ENCODE data around the gene ELF5. TPM values are rescaled to one million over a fixed set of nuclear protein-coding genes. Genes with fewer than 3 reads are reported as not detected.

The ELF5 gene
- total and polyA plus RNA-seq, 4 donors = 0.06 to 0.37 (median 0.08) TPM; not detected in 1

DNA sequence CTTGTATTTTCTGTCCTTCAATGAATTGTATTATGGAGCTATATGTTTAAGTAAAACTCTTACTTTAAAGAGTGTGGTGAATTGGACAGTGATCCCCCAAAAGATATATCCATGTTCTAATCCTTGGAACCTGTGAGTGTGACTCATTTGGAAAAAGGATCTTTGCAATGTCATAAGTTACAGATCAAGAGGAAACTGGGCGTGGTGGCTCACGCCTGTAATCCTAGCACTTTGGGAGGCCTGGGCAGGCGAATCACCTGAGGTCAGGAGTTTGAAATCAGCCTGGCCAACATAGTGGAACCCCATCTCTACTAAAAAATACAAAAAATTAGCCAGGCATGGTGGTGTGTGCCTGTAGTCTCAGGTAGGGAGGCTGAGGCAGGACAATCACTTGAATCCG, 36.7 kb downstream of the ELF5 start:
- H3K36me3 ChIP-seq (ENCODE audit: control insufficient read depth in 4 of 4, insufficient read depth in 3 of 4, low read depth in 1 of 4, low read length in 3 of 4) = peaks cover 4 to 9% (median 8%) of the 10 kb centered on the region in 4 donors
- 76% methylated on average over 4 of the region's 4 CpGs for WGBS
- H3K27ac ChIP-seq (ENCODE audit: low read depth in 1 of 2, low read length in 2 of 2) = no peak overlapping the region
- no peaks in the 10 kb centered on the region for H3K9me3 ChIP-seq (ENCODE audit: control insufficient read depth in 4 of 4, low read length in 3 of 4)
- TF ChIP-seq, protein P1, sequence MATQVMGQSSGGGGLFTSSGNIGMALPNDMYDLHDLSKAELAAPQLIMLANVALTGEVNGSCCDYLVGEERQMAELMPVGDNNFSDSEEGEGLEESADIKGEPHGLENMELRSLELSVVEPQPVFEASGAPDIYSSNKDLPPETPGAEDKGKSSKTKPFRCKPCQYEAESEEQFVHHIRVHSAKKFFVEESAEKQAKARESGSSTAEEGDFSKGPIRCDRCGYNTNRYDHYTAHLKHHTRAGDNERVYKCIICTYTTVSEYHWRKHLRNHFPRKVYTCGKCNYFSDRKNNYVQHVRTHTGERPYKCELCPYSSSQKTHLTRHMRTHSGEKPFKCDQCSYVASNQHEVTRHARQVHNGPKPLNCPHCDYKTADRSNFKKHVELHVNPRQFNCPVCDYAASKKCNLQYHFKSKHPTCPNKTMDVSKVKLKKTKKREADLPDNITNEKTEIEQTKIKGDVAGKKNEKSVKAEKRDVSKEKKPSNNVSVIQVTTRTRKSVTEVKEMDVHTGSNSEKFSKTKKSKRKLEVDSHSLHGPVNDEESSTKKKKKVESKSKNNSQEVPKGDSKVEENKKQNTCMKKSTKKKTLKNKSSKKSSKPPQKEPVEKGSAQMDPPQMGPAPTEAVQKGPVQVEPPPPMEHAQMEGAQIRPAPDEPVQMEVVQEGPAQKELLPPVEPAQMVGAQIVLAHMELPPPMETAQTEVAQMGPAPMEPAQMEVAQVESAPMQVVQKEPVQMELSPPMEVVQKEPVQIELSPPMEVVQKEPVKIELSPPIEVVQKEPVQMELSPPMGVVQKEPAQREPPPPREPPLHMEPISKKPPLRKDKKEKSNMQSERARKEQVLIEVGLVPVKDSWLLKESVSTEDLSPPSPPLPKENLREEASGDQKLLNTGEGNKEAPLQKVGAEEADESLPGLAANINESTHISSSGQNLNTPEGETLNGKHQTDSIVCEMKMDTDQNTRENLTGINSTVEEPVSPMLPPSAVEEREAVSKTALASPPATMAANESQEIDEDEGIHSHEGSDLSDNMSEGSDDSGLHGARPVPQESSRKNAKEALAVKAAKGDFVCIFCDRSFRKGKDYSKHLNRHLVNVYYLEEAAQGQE (IDR thresholded peaks at IDR 0.05) = no peak
- TF ChIP-seq, protein P2, sequence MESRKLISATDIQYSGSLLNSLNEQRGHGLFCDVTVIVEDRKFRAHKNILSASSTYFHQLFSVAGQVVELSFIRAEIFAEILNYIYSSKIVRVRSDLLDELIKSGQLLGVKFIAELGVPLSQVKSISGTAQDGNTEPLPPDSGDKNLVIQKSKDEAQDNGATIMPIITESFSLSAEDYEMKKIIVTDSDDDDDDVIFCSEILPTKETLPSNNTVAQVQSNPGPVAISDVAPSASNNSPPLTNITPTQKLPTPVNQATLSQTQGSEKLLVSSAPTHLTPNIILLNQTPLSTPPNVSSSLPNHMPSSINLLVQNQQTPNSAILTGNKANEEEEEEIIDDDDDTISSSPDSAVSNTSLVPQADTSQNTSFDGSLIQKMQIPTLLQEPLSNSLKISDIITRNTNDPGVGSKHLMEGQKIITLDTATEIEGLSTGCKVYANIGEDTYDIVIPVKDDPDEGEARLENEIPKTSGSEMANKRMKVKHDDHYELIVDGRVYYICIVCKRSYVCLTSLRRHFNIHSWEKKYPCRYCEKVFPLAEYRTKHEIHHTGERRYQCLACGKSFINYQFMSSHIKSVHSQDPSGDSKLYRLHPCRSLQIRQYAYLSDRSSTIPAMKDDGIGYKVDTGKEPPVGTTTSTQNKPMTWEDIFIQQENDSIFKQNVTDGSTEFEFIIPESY (IDR thresholded peaks at IDR 0.05) = no peak
- TF ChIP-seq TAF1 (conservative IDR thresholded peaks at IDR 0.05) (no peak), JUND (IDR thresholded peaks at IDR 0.05) (no peak), EGR1 (IDR thresholded peaks at IDR 0.05; ENCODE audit: low read depth in 2 of 2) (no peak), HNF4A (conservative IDR thresholded peaks at IDR 0.05) (no peak), YY1 (IDR thresholded peaks at IDR 0.05) (no peak), RAD21 (IDR thresholded peaks at IDR 0.05) (no peak), NR2F2 (IDR thresholded peaks at IDR 0.05) (no peak), SP1 (IDR thresholded peaks at IDR 0.05) (no peak), GABPA (IDR thresholded peaks at IDR 0.05 in 1 of 2, conservative IDR thresholded peaks at IDR 0.05 in 1 of 2) (no peak), FOXA2 (IDR thresholded peaks at IDR 0.05) (no peak), RXRA (IDR thresholded peaks at IDR 0.05) (no peak), FOXA1 (IDR thresholded peaks at IDR 0.05) (no peak), HNF4G (IDR thresholded peaks at IDR 0.05) (no peak)
- TF ChIP-seq, protein P3, sequence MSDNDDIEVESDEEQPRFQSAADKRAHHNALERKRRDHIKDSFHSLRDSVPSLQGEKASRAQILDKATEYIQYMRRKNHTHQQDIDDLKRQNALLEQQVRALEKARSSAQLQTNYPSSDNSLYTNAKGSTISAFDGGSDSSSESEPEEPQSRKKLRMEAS (IDR thresholded peaks at IDR 0.05) = no peak
- TF ChIP-seq, protein P4, sequence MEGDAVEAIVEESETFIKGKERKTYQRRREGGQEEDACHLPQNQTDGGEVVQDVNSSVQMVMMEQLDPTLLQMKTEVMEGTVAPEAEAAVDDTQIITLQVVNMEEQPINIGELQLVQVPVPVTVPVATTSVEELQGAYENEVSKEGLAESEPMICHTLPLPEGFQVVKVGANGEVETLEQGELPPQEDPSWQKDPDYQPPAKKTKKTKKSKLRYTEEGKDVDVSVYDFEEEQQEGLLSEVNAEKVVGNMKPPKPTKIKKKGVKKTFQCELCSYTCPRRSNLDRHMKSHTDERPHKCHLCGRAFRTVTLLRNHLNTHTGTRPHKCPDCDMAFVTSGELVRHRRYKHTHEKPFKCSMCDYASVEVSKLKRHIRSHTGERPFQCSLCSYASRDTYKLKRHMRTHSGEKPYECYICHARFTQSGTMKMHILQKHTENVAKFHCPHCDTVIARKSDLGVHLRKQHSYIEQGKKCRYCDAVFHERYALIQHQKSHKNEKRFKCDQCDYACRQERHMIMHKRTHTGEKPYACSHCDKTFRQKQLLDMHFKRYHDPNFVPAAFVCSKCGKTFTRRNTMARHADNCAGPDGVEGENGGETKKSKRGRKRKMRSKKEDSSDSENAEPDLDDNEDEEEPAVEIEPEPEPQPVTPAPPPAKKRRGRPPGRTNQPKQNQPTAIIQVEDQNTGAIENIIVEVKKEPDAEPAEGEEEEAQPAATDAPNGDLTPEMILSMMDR (IDR thresholded peaks at IDR 0.05; ENCODE audit: low read depth, low read length, missing input control) = no peak
- TF ChIP-seq, protein P5, sequence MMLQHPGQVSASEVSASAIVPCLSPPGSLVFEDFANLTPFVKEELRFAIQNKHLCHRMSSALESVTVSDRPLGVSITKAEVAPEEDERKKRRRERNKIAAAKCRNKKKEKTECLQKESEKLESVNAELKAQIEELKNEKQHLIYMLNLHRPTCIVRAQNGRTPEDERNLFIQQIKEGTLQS (IDR thresholded peaks at IDR 0.05) = no peak
- H3K27me3 ChIP-seq (ENCODE audit: control insufficient read depth in 4 of 4, insufficient read depth in 4 of 4, low read length in 3 of 4) = no peaks in the 10 kb centered on the region
- no peak for DNase-seq (ENCODE audit: low spot score)
- no peak overlapping the region for H3K4me3 ChIP-seq (ENCODE audit: low read depth in 1 of 3, low read length in 3 of 3)
- no peak overlapping the region for H3K9ac ChIP-seq (ENCODE audit: low read depth in 1 of 2, low read length in 2 of 2)
- H3K4me1 ChIP-seq (ENCODE audit: control insufficient read depth in 4 of 4, insufficient read depth in 4 of 4, low read length in 3 of 4) = peaks cover 0 to 9% (median 5%) of the 10 kb centered on the region in 4 donors
